ENCODE measurements around the gene AKAP13. TPM values are rescaled to one million over a fixed set of nuclear protein-coding genes. Genes with fewer than 3 reads are reported as not detected.

The AKAP13 gene
- total and polyA plus RNA-seq, 7 donors: 21.6 to 142 (median 98.5) TPM

DNA sequence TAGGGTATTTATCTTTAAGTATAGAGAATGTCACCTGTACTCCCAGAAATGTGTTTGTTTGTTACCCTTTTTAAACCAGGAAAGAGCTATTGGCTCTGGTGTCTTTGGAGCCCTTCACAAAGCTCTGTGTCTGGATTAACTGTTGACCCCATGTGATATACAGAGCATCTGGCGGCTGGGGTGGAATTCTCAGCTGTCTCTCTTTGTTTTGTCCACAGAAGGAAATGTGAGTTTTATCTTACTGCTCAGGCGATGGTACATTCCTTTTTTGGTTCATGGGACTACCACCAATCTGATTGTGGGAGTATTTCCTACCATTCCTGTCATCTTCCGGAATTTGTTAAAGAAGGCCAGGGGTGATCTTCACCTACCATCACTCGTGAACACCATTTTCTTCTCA, 120.3 kb downstream of the AKAP13 start:
- Histone ChIP-seq H3K4me3 (no peak overlapping the region), H3K27ac (peak overlapping the region in 3 of 4 donors; percentile 23 to 66 (median 54)), H3K9me3 (no peaks in the 10 kb centered on the region), H3K4me1 (peaks cover 0 to 49% (median 28%) of the 10 kb centered on the region in 4 donors), H3K36me3 (no peaks in the 10 kb centered on the region), H3K27me3 (no peaks in the 10 kb centered on the region)
- 66 to 89% methylated on average over 4 of the region's 4 CpGs for WGBS, 2 donors
- intact Hi-C loops (cut with DNase I): loop anchor here (5.0 to 10.0 kb wide), 2 partner anchors 118 to 334 kb away; partner anchors contain the start of gene AKAP13
- no peak for TF ChIP-seq EP300 (IDR thresholded peaks at IDR 0.05)
- TF ChIP-seq, protein P1, sequence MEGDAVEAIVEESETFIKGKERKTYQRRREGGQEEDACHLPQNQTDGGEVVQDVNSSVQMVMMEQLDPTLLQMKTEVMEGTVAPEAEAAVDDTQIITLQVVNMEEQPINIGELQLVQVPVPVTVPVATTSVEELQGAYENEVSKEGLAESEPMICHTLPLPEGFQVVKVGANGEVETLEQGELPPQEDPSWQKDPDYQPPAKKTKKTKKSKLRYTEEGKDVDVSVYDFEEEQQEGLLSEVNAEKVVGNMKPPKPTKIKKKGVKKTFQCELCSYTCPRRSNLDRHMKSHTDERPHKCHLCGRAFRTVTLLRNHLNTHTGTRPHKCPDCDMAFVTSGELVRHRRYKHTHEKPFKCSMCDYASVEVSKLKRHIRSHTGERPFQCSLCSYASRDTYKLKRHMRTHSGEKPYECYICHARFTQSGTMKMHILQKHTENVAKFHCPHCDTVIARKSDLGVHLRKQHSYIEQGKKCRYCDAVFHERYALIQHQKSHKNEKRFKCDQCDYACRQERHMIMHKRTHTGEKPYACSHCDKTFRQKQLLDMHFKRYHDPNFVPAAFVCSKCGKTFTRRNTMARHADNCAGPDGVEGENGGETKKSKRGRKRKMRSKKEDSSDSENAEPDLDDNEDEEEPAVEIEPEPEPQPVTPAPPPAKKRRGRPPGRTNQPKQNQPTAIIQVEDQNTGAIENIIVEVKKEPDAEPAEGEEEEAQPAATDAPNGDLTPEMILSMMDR (IDR thresholded peaks at IDR 0.05): no peak
- no peak for TF ChIP-seq POLR2AphosphoS5 (IDR thresholded peaks at IDR 0.05)
- TF ChIP-seq POLR2A (IDR thresholded peaks at IDR 0.05): no peak
- no peak for DNase-seq

DNA sequence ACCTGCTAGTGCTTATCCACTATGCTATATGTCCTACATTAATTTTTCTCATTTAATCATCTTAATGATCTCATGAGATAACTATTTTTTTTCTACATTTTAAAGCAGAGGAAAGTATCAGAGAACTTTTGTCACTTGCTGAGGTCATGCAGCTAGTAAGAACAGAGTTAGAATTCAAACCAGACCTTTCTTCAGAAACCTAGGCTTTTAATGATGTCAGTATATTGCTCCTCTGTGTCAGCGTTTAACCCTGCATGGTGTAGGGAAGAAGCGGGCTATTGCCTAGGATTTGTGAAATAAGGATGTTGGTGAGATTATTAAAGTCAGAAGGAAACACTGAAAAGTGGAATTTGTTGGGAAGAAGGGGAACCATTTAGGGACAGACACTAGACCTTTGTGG, 121.2 kb downstream of the AKAP13 start:
- TF ChIP-seq EP300 (IDR thresholded peaks at IDR 0.05): no peak
- no peak for TF ChIP-seq POLR2AphosphoS5 (IDR thresholded peaks at IDR 0.05)
- TF ChIP-seq POLR2A (IDR thresholded peaks at IDR 0.05): no peak
- TF ChIP-seq, protein P1 (IDR thresholded peaks at IDR 0.05): no peak
- no peak overlapping the region for H3K4me3 ChIP-seq
- no peaks in the 10 kb centered on the region for H3K36me3 ChIP-seq
- 86 to 93% methylated on average over 2 of the region's 2 CpGs for WGBS, 2 donors
- no peaks in the 10 kb centered on the region for H3K27me3 ChIP-seq
- no peak for DNase-seq
- intact Hi-C loops (cut with DNase I): loop anchor here (5.0 to 10.0 kb wide), 2 partner anchors 119 to 333 kb away; partner anchors contain the start of gene AKAP13
- no peaks in the 10 kb centered on the region for H3K9me3 ChIP-seq
- H3K4me1 ChIP-seq: peaks cover 0 to 41% (median 24%) of the 10 kb centered on the region in 4 donors
- H3K27ac ChIP-seq: peak overlapping the region in 2 of 4 donors; percentile 54 to 66

DNA sequence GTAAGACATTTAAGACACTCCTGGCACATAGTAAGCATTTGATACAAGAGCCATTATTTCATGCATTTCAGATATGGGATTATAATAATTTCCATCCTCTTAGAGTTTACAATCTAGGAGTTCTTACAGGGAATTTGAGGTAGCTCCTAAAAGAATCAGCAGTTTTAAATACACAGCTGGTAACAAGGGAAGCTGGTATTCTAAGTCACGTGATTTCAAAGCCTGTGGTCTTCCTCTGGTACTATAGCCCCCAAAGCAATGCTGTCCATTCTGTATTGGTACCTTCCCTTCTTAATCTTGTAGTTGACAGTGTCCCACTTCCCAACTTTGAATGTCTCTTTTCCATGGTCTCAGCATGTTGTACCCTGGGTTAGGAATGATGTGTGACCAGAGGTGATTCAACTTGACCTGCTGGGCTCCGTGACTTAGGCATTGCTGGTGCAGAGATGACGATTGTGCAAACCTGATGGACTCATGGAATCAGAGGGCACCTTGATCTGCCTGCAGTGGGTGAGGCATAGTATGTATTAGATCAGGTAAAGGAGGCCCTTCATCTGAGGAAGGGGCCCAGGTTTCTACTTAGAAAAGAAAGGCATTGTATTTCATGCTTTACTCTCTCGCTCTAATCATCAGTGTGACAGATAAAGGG, 122.9 kb downstream of the AKAP13 start:
- Histone ChIP-seq H3K4me1 (peaks cover 0 to 29% (median 22%) of the 10 kb centered on the region in 4 donors), H3K4me3 (no peak overlapping the region), H3K36me3 (no peaks in the 10 kb centered on the region), H3K27ac (peak overlapping the region in 3 of 4 donors; percentile 20 to 67 (median 60)), H3K9me3 (no peaks in the 10 kb centered on the region), H3K27me3 (no peaks in the 10 kb centered on the region)
- WGBS, 2 donors: 75 to 92% methylated on average over 4 of the region's 4 CpGs
- no peak for DNase-seq
- TF ChIP-seq POLR2AphosphoS5 (IDR thresholded peaks at IDR 0.05): no peak
- no peak for TF ChIP-seq EP300 (IDR thresholded peaks at IDR 0.05)
- TF ChIP-seq POLR2A (IDR thresholded peaks at IDR 0.05): no peak
- TF ChIP-seq, protein P1 (IDR thresholded peaks at IDR 0.05): no peak
- intact Hi-C loops (cut with DNase I): loop anchor here (5.0 to 10.0 kb wide), 2 partner anchors 121 to 332 kb away; partner anchors contain the start of gene AKAP13

- no peak for TF ChIP-seq POLR2AphosphoS5 (IDR thresholded peaks at IDR 0.05)
- TF ChIP-seq, protein P1 (IDR thresholded peaks at IDR 0.05): peak; percentile 35 to 56 (median 48)
- H3K9me3 ChIP-seq: no peaks in the 10 kb centered on the region
- WGBS, 2 donors: 81 to 84% methylated on average over 8 of the region's 8 CpGs
- H3K27ac ChIP-seq: peak overlapping the region; percentile 10 to 68 (median 64)
- DNase-seq: no peak
- intact Hi-C loops (cut with DNase I): loop anchor here (1.0 to 10.0 kb wide), 3 partner anchors 123 to 330 kb away; partner anchors contain the start of gene AKAP13
- no peaks in the 10 kb centered on the region for H3K27me3 ChIP-seq
- H3K4me3 ChIP-seq: no peak overlapping the region
- no peaks in the 10 kb centered on the region for H3K36me3 ChIP-seq
- peaks cover 0 to 14% (median 8%) of the 10 kb centered on the region in 4 donors for H3K4me1 ChIP-seq
Observed at GRCh38 chr15:85504749-85505676, 124.6 kb downstream of the AKAP13 start.
